ENCODE data around the gene MAPT. TPM values are rescaled to one million over a fixed set of nuclear protein-coding genes. Genes with fewer than 3 reads are reported as not detected.
A peak's percentile ranks its signal among the peaks of the same experiment; 100 is the strongest.

MAPT gene
- total RNA-seq, 1 donor from 2014 or later: 6.1 TPM

DNA sequence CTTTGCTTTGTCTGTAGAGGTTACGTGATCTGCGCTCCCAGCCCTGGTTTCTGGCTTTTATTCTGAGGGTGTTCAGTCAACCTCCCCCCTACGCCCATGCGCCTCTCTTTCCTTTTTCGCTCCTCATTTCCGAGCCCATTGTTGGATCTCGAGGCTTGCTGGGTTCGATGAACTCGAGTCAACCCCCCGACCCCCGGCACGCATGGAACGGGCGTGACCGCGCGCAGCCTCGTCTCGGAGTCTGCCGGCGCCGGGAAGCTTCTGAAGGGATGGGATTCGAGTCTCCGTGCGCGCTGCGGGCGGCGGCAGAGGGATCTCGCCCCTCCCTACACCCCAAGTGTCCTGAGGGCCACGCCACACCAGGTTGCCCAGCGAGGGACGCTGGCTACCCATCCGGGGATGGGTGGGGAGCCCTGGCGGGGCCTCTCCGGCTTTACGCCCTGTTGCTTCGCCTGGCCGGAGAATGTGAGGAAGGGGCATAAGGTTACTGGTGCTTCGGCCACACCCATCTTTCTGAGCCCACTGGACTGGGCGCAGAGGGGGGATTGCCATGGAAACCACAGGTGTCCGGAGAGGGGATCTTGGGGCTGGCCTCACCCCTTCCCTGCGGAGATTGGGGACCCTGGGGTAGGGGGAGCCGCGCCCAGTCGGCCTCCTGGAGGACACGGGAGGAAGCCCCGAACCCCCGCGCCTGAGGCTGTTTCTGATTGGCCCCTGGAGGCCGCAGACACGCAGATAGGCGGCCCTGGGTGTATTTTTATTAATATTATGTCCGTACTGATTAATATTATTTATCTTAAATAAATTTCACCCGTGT lies 1.8 kb downstream of the MAPT start:
- Histone ChIP-seq H3K9me3 (no peaks in the 10 kb centered on the region), H3K27ac (no peak overlapping the region), H3K4me3 (peak overlapping the region; percentile 87 to 95), H3K36me3 (no peaks in the 10 kb centered on the region), H3K4me1 (peaks cover 31% of the 10 kb centered on the region), H3K27me3 (no peaks in the 10 kb centered on the region)
- TF ChIP-seq POLR2A (IDR thresholded peaks at IDR 0.05): no peak
- TF ChIP-seq POLR2AphosphoS5 (IDR thresholded peaks at IDR 0.05; ENCODE audit: insufficient read depth in 1 of 2, low read depth in 1 of 2): no peak
- no peak for DNase-seq (ENCODE audit: extremely low spot score in 2 of 2)
- intact Hi-C loops (cut with DNase I): no loop called here

GRCh38 chr17:45896803-45897693 lies 2.7 kb downstream of the MAPT start:
- Histone ChIP-seq H3K9me3 (no peaks in the 10 kb centered on the region), H3K27me3 (no peaks in the 10 kb centered on the region), H3K4me3 (peak overlapping the region in 1 of 2 donors; percentile 3), H3K36me3 (no peaks in the 10 kb centered on the region), H3K27ac (no peak overlapping the region), H3K4me1 (peaks cover 31% of the 10 kb centered on the region)
- TF ChIP-seq, protein P1, sequence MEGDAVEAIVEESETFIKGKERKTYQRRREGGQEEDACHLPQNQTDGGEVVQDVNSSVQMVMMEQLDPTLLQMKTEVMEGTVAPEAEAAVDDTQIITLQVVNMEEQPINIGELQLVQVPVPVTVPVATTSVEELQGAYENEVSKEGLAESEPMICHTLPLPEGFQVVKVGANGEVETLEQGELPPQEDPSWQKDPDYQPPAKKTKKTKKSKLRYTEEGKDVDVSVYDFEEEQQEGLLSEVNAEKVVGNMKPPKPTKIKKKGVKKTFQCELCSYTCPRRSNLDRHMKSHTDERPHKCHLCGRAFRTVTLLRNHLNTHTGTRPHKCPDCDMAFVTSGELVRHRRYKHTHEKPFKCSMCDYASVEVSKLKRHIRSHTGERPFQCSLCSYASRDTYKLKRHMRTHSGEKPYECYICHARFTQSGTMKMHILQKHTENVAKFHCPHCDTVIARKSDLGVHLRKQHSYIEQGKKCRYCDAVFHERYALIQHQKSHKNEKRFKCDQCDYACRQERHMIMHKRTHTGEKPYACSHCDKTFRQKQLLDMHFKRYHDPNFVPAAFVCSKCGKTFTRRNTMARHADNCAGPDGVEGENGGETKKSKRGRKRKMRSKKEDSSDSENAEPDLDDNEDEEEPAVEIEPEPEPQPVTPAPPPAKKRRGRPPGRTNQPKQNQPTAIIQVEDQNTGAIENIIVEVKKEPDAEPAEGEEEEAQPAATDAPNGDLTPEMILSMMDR (IDR thresholded peaks at IDR 0.05): no peak
- TF ChIP-seq POLR2A (IDR thresholded peaks at IDR 0.05) (no peak), POLR2AphosphoS5 (IDR thresholded peaks at IDR 0.05; ENCODE audit: insufficient read depth in 1 of 2, low read depth in 1 of 2) (no peak)
- no peak for DNase-seq (ENCODE audit: extremely low spot score in 2 of 2)
- intact Hi-C loops (cut with DNase I): no loop called here

DNA sequence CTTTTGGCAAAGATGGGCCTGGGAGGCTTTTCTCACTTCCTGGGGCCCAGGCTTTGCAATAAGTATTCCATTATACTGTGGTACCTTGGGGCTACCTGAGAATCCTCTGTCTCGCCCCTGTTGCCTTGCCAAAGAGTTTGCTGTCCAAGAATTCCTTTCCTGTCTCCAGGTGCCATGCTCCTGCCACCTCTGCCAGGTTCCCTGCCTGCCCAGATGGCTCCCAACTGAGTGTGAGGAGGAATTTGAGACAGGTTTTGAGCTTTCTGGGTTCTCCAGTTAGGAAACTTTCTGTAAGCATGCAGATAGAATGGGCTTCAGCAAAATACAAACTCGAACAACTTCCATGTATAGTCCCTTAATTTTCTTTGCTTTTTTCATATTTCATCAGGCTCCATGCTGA lies 5.8 kb downstream of the MAPT start:
- intact Hi-C loops (cut with DNase I): no loop called here
- no peaks in the 10 kb centered on the region for H3K9me3 ChIP-seq
- peaks cover 29% of the 10 kb centered on the region for H3K4me1 ChIP-seq
- no peak overlapping the region for H3K27ac ChIP-seq
- TF ChIP-seq POLR2AphosphoS5 (IDR thresholded peaks at IDR 0.05; ENCODE audit: insufficient read depth in 1 of 2, low read depth in 1 of 2): no peak
- no peak for TF ChIP-seq POLR2A (IDR thresholded peaks at IDR 0.05)
- TF ChIP-seq, protein P1 (IDR thresholded peaks at IDR 0.05): no peak
- no peak for DNase-seq (ENCODE audit: extremely low spot score in 2 of 2)
- H3K27me3 ChIP-seq: no peaks in the 10 kb centered on the region
- H3K4me3 ChIP-seq: no peak overlapping the region
- H3K36me3 ChIP-seq: no peaks in the 10 kb centered on the region

DNA sequence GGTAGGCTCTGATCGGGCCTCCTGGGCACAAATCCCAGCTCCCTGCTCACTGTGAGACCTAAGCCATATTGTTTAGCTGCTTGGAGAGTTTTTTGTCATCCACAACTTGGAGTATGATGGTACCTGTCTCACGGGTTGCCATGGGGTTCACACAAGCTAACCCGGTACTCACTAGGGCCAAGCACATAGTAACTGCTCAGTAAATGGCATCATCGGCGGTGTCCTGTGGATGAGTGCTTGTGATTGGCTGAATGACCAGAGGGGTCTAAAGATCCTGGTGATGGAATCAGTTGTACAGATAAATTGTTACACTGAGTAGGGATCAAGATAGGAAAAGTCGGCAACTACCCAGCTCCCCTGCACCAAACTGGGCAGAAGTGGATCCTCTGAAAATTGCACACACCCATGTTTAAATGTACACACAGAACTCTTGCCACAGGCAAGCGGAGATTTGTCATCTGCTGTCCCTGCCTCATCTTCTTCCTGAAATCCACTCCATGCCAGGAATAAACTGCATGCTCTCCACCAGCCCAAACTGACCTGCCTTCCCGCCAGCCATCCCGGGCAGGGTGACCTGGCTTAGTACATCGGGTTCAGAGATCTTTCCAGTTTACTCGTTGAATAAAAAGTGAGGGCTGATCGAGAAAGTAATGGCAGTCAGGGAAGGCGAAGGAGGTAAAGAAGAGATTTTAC lies 6.5 kb downstream of the MAPT start:
- no peak overlapping the region for H3K4me3 ChIP-seq
- intact Hi-C loops (cut with DNase I): no loop called here
- TF ChIP-seq, protein P1 (IDR thresholded peaks at IDR 0.05): no peak
- no peak for TF ChIP-seq POLR2A (IDR thresholded peaks at IDR 0.05)
- TF ChIP-seq POLR2AphosphoS5 (IDR thresholded peaks at IDR 0.05; ENCODE audit: insufficient read depth in 1 of 2, low read depth in 1 of 2): no peak

GRCh38 chr17:45902892-45903346 lies 8.6 kb downstream of the MAPT start:
- TF ChIP-seq, protein P1 (IDR thresholded peaks at IDR 0.05): no peak
- TF ChIP-seq POLR2A (IDR thresholded peaks at IDR 0.05) (no peak), POLR2AphosphoS5 (IDR thresholded peaks at IDR 0.05; ENCODE audit: insufficient read depth in 1 of 2, low read depth in 1 of 2) (no peak)
- no peak overlapping the region for H3K27ac ChIP-seq

More for the DNA sequence above, 6.5 kb downstream of the MAPT start:
- no peaks in the 10 kb centered on the region for H3K9me3 ChIP-seq
- peaks cover 22% of the 10 kb centered on the region for H3K4me1 ChIP-seq
- H3K27ac ChIP-seq: no peak overlapping the region
- no peaks in the 10 kb centered on the region for H3K36me3 ChIP-seq
- DNase-seq (ENCODE audit: extremely low spot score in 2 of 2): no peak
- no peaks in the 10 kb centered on the region for H3K27me3 ChIP-seq

More at GRCh38 chr17:45902892-45903346, 8.6 kb downstream of the MAPT start:
- no peaks in the 10 kb centered on the region for H3K27me3 ChIP-seq
- DNase-seq (ENCODE audit: extremely low spot score in 2 of 2): no peak
- H3K4me1 ChIP-seq: peaks cover 5% of the 10 kb centered on the region
- no peaks in the 10 kb centered on the region for H3K36me3 ChIP-seq
- H3K4me3 ChIP-seq: no peak overlapping the region
- no peaks in the 10 kb centered on the region for H3K9me3 ChIP-seq
- intact Hi-C loops (cut with DNase I): no loop called here
